GM23338 (cell line): ENCODE results near the gene CDHR2. TPM values are rescaled to one million over a fixed set of nuclear protein-coding genes. Genes with fewer than 3 reads are reported as not detected.

ENCODE experiments used
- ATAC-seq: fragments of 200-7000 bp; cut with Tn5 transposase; 3 replicates; pipeline ENCODE4 v1.9.1; 2020
- DNase-seq: peaks from one replicate; pipeline ENCODE4 v3.0.0-alpha.2; 2015; ENCODE audit warnings: low spot score
- H2AFZ ChIP-seq: fragments of 200-600 bp; sonication (generic); 2 replicates; pipeline ENCODE4 v1.8.0; 2016; ENCODE audit warnings: antibody characterized with exemption, mild to moderate bottlenecking, moderate library complexity
- H3F3A ChIP-seq: fragments of 200-600 bp; sonication (generic); replicated peaks from 2 replicates; pipeline ENCODE4 v1.8.0; 2017; ENCODE audit warnings: antibody characterized with exemption, mixed run types, low read depth
- H3K27ac ChIP-seq: fragments of 200-600 bp; sonication (generic); 2 replicates; pipeline ENCODE4 v1.6.1; 2016; ENCODE audit warnings: low read depth
- H3K27me3 ChIP-seq: fragments of 200-600 bp; sonication (generic); 2 replicates; pipeline ENCODE4 v1.8.0; 2016; ENCODE audit warnings: mild to moderate bottlenecking, mixed run types, moderate library complexity; ENCODE audit not compliant: insufficient read depth
- H3K36me3 ChIP-seq: fragments of 200-600 bp; sonication (generic); 2 replicates; pipeline ENCODE4 v1.8.0; 2016; ENCODE audit warnings: mild to moderate bottlenecking; ENCODE audit not compliant: insufficient read depth
- H3K4me1 ChIP-seq: fragments of 200-600 bp; sonication (generic); 2 replicates; pipeline ENCODE4 v1.8.0; 2016; ENCODE audit warnings: mild to moderate bottlenecking, moderate library complexity; ENCODE audit not compliant: insufficient read depth
- H3K4me2 ChIP-seq: fragments of 200-600 bp; sonication (generic); 2 replicates; pipeline ENCODE4 v1.7.1; 2017; ENCODE audit warnings: mixed run types
- H3K4me3 ChIP-seq: fragments of 200-600 bp; sonication (generic); 2 replicates; pipeline ENCODE4 v1.6.1; 2016; ENCODE audit warnings: mixed run types
- H3K79me2 ChIP-seq: fragments of 200-600 bp; sonication (generic); replicated peaks from 2 replicates; pipeline ENCODE4 v1.8.0; 2017; ENCODE audit warnings: mild to moderate bottlenecking; ENCODE audit not compliant: insufficient read depth
- H3K9me2 ChIP-seq: fragments of 200-600 bp; sonication (generic); 2 replicates; pipeline ENCODE4 v1.8.0; 2017; ENCODE audit not compliant: insufficient read depth
- H4K20me1 ChIP-seq: fragments of 200-600 bp; sonication (generic); replicated peaks from 2 replicates; pipeline ENCODE4 v1.8.0; 2017; ENCODE audit warnings: mild to moderate bottlenecking; ENCODE audit not compliant: insufficient read depth
- H3K27ac Mint-ChIP-seq: 2 replicates; pipeline ENCODE4 v1.8.0; 2020; ENCODE audit warnings: inconsistent platforms, mild to moderate bottlenecking, moderate library complexity, mixed read lengths
- H3K27me3 Mint-ChIP-seq: 3 replicates; pipeline ENCODE4 v1.8.0; 2022; ENCODE audit warnings: low read depth, mild to moderate bottlenecking, moderate library complexity, mixed read lengths, inconsistent platforms; ENCODE audit not compliant: insufficient read depth, poor library complexity
- H3K36me3 Mint-ChIP-seq: 3 replicates; pipeline ENCODE4 v1.8.0; 2021; ENCODE audit warnings: low read depth, mild to moderate bottlenecking, inconsistent platforms, moderate library complexity, mixed read lengths
- H3K4me1 Mint-ChIP-seq: 3 replicates; pipeline ENCODE4 v1.8.0; 2020; ENCODE audit warnings: mild to moderate bottlenecking, inconsistent platforms, mixed read lengths
- H3K4me3 Mint-ChIP-seq: 3 replicates; pipeline ENCODE4 v1.8.0; 2021; ENCODE audit warnings: moderate library complexity, mild to moderate bottlenecking, inconsistent platforms, mixed read lengths
- H3K9me3 Mint-ChIP-seq: 3 replicates; pipeline ENCODE4 v1.8.0; 2020; ENCODE audit warnings: moderate library complexity, mild to moderate bottlenecking, inconsistent platforms, mixed read lengths
- CREB1 ChIP-seq: fragments of 250-450 bp; sonication (Bioruptor Pico); IDR thresholded peaks from 2 replicates; pipeline ENCODE4 v1.5.0; 2020; ENCODE audit warnings: low read depth, mild to moderate bottlenecking, moderate library complexity
- CTCF ChIP-seq, 2 experiments: fragments of 200-600 bp in 1 of 2; sonication (generic) in 1 of 2; conservative IDR thresholded peaks; 2 replicates each; pipeline versions ENCODE4 v1.5.1 to v1.6.1; 2016 to 2017; ENCODE audit warnings: antibody characterized with exemption in 2 of 2, low read depth in 2 of 2, mild to moderate bottlenecking in 2 of 2, moderate library complexity in 1 of 2
- POLR2AphosphoS5 ChIP-seq: IDR thresholded peaks from 2 replicates; pipeline ENCODE4 v1.6.1; 2016; ENCODE audit warnings: antibody characterized with exemption, low read depth
- ZNF114 ChIP-seq: fragments of 250-450 bp; sonication (Bioruptor Pico); IDR thresholded peaks from 2 replicates; pipeline ENCODE4 v1.5.0; 2020; ENCODE audit warnings: mild to moderate bottlenecking, moderate library complexity
- ZNF331 ChIP-seq: fragments of 250-450 bp; sonication (Bioruptor Pico); IDR thresholded peaks from 2 replicates; pipeline ENCODE4 v1.5.0; 2020; ENCODE audit warnings: low read depth, mild to moderate bottlenecking, moderate library complexity
- polyA plus RNA-seq: library from polyadenylated mRNA; unstranded; fragments of >200 nt; fragmentation: Nextera tagmentation; extraction: Ambion mirVana; gene quantifications from 2 replicates; pipeline ENCODE4 v1.2.1, GENCODE V29; 2016
- total RNA-seq: library from RNA; depleted of rRNA; stranded (reverse); fragments of >200 nt; shearing (Covaris generic); gene quantifications from 2 replicates; pipeline ENCODE4 v1.2.3, GENCODE V29; 2014

The CDHR2 gene
- total and polyA plus RNA-seq, 2 experiments from 2014 or later, result not detected

GRCh38 chr5:176541338-176542134 is 7.6 kb upstream of the CDHR2 start:
- no peaks in the 10 kb centered on the region for H3K9me3 Mint-ChIP-seq
- no peaks in the 10 kb centered on the region for H3K9me2 ChIP-seq
- H3K27me3 Mint-ChIP-seq, result peaks cover 27% of the 10 kb centered on the region
- ATAC-seq (peak; percentile 11), DNase-seq (peak; percentile 89)
- no peaks in the 10 kb centered on the region for H4K20me1 ChIP-seq
- peak overlapping the region; percentile 92; the same call in 1 of the 2 replicates for H3K27ac ChIP-seq
- peaks cover 8% of the 10 kb centered on the region for H3K79me2 ChIP-seq
- peaks cover 49% of the 10 kb centered on the region for H3K4me1 Mint-ChIP-seq
- peaks cover 28% of the 10 kb centered on the region for H3K4me1 ChIP-seq
- peaks cover 17% of the 10 kb centered on the region for H3F3A ChIP-seq
- H3K36me3 Mint-ChIP-seq, result no peaks in the 10 kb centered on the region
- H3K4me3 ChIP-seq, result peak overlapping the region; percentile 84; the same call in 1 of the 2 replicates
- peak overlapping the region; percentile 89 for H3K27ac Mint-ChIP-seq
- no peaks in the 10 kb centered on the region for H3K27me3 ChIP-seq
- TF ChIP-seq ZNF331, result no peak
- no peak for TF ChIP-seq ZNF114 (CRISPR knock-in tag)
- TF ChIP-seq CREB1, result no peak
- TF ChIP-seq POLR2AphosphoS5, result peak; percentile 59; the same call in 1 of the 2 replicates
- no peaks in the 10 kb centered on the region for H3K36me3 ChIP-seq
- H2AFZ ChIP-seq, result no peak overlapping the region
- H3K4me3 Mint-ChIP-seq, result peak overlapping the region; percentile 88
- H3K4me2 ChIP-seq, result peak overlapping the region; percentile 88

- Mint-ChIP-seq H3K27ac (peak overlapping the region; percentile 89), H3K9me3 (no peaks in the 10 kb centered on the region), H3K36me3 (no peaks in the 10 kb centered on the region), H3K27me3 (peaks cover 27% of the 10 kb centered on the region), H3K4me3 (peak overlapping the region; percentile 88), H3K4me1 (peaks cover 49% of the 10 kb centered on the region)
- peaks cover 5% of the 10 kb centered on the region; the same call in 1 of the 2 replicates for H3K79me2 ChIP-seq
- H3K4me2 ChIP-seq, result peak overlapping the region; percentile 88
- ATAC-seq (peak; percentile 14), DNase-seq (no peak)
- H3F3A ChIP-seq, result peaks cover 17% of the 10 kb centered on the region
- TF ChIP-seq POLR2AphosphoS5 (peak; percentile 65), CTCF (conservative IDR thresholded peaks at IDR 0.05; ENCODE audit: low read depth in 2 of 2) (no peak)
- H3K36me3 ChIP-seq, result no peaks in the 10 kb centered on the region
- no peaks in the 10 kb centered on the region for H4K20me1 ChIP-seq
- H2AFZ ChIP-seq, result peak overlapping the region; percentile 84; the same call in 1 of the 2 replicates
- H3K27ac ChIP-seq, result peak overlapping the region; percentile 79
- H3K27me3 ChIP-seq, result no peaks in the 10 kb centered on the region
- H3K4me1 ChIP-seq, result peaks cover 28% of the 10 kb centered on the region
- H3K9me2 ChIP-seq, result no peaks in the 10 kb centered on the region
- H3K4me3 ChIP-seq, result peak overlapping the region; percentile 84
These were observed 7.0 kb upstream of the CDHR2 start for GRCh38 chr5:176542135-176542595.
